NOMO-1 (cell line): ENCODE data around the gene CST9.
"Not testable (repeated sequence)": the region's sequence is repeated elsewhere in the genome, so short reads cannot be mapped to it uniquely, and the experiment has no call there.

Experiments used
- DNase-seq, 2 experiments: peaks; one replicate each; lab custom pipeline; 2025; ENCODE audit not compliant: unreplicated experiment in 2 of 2; lab: John Stamatoyannopoulos, UW

CST9 gene

DNA sequence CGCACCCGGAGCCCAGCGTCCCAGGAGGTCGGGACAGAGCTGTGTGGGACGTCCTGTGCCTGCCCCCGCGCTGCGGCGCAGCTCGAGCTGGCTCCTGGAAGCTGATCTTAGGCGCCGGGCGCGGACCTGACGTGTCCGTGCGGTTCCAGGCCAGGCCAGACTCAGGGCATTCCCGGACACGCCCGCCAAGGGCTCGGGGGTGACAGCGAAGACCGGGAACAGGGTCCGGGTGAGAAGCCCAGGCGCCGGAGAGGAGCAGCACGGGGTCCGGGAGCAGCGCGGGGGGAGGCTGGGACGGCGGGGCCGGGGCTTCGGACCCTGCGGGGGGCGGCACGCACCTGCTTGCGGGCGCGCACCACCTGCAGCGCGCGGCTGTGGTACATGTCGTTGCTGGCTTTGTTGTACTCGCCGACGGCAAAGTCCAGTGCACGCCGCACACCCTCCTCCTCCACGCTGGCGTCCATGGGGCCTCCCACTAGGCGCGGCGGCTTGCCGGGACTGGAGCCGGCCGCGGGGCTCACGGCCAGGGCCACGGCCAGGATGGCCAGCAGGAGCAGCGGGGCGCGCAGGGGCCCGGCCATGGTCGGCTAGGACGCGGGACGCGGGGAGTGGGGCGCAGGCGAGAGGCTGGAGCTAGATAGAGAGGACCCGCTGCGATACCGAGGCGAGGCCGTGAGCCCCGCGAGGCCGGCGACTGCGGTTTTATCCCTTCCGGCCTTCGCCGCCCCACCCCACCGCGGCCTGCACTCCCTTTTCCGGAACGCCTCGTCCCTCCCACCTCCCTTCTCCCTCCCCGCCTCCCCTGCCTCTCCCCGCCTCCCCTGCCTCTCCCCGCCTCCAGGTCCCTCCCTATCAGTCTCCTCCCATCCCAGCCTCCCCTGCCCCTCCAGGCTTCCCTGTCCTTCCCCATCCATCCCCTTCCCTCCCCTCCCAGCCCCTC lies 31.8 kb upstream of the CST9 start, which contains the start of gene CST3:
Gene CST3 (minus strand): TSS at position 674 of the 940 bp plus-strand sequence. CDS start 93 bp downstream, at position 581.
- DNase-seq, result peak; percentile 51 to 81

GRCh38 chr20:23636908-23637281 lies 31.2 kb upstream of the CST9 start:
- no peak for DNase-seq

DNA sequence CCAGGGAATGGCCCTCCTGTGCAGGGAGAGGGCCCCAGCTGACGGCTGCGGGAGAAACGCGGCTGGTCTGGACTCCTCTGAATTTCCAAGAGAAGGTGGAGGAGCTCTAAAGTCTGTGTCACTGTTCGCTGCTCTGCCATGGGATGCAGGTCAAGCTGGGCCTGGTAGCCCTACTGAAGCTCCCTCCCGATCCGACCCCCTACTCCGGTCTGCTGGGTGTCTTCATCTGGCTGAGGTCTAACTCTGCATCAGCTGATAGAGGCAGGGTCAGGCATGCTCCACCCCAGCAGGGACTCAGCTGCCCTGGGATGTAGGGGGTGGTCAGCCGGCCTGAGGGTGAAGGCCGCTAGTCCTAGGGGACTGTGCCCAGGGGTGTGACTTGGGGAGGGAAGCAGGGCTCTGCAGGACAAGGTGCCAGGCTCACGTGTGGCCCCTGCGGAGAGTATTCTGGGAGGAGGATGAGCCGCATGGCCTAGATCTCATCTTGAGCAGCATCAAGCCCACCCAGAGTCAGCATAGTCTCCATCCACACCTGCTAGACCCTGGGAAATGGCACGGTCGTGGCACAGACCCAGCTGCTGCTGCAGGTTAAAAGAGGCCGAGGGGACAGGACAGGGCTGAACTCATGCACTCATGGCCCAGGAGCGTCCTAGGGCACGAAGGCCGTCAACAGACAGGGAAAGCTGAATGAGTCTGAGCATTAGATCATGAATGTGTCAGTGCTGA lies 30.6 kb upstream of the CST9 start:
- no peak for DNase-seq

GRCh38 chr20:23635768-23636090 lies 30.0 kb upstream of the CST9 start:
- not testable (repeated sequence) for DNase-seq

DNA sequence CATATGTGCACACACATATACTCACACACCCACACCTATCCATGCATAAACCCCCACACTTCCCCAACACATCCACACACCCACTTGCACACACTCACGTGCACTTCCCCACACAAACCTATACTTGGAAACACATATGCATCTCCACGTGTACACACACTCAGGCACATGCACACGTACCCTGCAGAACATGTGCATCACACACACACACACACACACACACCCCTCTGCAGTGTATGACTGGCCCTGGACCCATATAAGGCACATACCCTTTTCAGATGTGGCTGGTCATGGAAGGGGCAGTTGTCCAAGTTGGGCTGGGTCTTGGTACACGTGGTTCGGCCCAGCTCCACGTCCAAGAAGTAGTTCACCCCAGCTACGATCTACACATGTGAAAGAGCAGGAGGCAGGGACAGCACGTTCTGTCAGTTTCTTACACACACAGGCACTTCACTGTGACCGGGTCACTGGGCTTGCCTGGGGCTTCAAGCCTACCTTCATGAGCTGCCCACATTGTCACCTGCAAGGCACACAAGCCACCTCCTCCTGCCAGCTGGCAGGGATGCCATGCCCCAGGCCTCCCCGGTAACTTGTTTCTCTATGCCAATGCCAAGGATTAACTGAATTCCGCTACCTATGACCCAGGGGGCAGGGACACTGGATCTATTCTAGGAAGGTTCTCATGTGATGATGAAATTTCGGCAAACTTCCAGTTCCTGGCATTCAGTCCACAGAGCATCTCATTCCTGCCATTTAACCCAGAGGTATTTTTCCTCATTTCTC lies 29.5 kb upstream of the CST9 start:
- no peak for DNase-seq

- DNase-seq, result no peak
Observed at GRCh38 chr20:23634044-23634801, 28.5 kb upstream of the CST9 start.

GRCh38 chr20:23632711-23633573 lies 27.2 kb upstream of the CST9 start:
- DNase-seq, result no peak

GRCh38 chr20:23631981-23632710 lies 26.4 kb upstream of the CST9 start:
- no peak for DNase-seq

DNA sequence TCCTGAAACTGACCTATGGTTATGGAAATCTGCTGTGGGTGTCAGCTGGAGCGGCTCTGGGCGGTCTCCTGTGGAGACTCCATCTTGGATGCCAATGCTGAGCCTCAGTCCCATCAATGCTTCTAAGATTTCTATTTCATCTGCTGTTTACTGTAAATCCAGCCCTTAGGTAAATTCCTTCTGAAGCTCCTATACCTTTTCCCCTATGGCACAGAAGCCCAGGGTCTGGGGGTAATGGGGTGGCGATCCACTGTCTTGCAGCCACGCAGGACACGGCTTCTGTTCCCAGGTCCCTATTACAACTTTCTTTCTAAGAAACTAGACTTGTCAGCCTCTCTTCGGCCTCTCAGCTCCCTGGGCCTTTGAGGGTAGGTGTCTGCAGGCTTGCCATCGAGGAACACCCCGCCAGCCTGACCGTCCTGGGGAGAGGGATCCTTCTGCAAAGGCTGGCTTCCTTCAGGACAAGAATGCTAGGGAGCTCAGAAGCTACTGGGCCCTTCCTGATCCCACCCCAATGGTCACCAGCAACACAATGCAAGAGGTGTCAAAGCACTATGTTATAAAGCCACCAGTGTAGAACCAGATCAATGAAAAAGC lies 25.6 kb upstream of the CST9 start:
- no peak for DNase-seq

GRCh38 chr20:23630392-23630849 lies 24.7 kb upstream of the CST9 start:
- no peak for DNase-seq

DNA sequence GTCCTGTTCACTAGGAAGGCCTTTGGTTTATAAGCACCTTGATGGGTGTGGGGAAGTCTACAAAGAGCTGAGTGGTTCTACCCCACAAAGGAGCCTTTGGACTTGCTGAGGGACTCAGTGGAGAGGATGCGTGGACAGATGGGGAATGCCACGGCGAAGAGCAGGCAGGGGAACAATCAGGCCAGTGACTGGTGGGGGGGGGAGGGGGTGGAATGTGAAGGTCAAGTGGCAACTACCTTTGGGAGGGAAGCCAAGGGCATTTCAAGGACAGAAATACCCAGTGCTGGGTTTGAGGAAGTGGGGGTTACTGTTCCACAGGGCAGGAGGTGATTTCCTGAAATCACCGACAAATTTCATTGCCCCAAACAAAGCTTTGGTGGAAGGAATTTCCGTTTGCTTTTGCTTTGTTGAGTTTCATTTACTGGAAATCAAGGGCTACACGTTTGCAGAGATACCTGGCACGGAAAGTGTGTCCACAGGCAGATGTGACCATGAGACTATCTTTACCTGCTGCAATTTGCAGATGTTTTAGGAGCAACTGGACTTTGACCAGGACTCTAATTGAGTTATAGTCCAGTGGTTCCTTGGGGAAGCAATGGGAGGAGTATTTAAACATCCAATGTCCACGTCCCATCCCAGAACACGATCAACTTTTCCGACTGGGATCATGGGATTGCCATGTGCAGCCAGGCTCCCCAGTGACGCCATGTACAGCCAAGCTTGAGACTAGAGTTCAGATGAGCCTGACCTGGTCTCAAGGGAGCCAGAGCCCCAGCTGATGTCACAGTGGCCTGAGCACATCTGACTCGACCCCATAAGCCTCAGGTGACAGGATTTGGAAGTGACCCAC lies 24.1 kb upstream of the CST9 start:
- no peak for DNase-seq

DNA sequence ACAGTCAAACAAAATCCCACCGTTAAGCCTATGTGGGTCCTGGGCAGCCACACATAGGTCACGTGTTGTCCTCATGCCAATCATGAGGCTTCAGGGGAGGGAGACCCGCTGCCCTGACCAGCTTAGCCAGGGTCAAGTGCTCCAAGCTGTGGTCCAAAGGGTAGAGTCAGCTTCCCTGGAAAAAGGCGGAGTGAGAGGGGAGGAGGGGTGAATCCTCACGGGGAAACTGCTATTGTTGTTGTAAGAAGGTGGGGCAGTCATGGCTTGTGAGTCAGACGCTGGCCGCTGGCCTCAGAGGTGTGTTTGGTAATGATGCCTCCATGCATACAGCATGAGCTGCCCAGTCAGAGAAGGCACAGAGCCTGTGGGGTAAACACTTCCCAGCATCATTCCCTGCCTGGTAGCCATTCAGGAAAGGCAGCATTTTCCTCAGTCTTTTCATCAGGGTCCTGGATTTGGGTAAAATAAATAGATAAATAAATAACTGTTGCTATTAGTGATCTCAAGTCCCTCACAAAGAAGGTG lies 23.4 kb upstream of the CST9 start:
- no peak for DNase-seq

GRCh38 chr20:23628402-23629016 lies 22.8 kb upstream of the CST9 start:
- DNase-seq, result no peak

DNA sequence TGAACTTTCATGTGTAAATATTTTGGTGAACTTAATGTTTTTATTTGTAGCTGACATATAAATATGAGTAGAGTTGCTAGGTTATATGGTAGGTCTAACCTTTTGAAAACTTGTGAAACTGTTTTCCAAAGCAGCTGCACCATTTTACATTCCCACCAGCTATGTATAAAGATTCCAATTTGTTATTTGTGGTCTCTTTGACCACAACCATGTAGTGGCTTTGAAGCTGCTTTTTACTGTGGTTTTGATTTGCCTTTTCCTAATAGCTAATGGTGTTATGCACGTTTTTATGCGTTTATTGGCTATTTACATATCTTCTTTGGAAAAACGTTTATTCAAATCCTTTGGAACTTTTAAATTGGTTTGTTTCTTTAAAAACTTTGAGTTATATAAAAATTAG lies 21.8 kb upstream of the CST9 start:
- no peak for DNase-seq

GRCh38 chr20:23626040-23626620 lies 20.4 kb upstream of the CST9 start:
- DNase-seq, result no peak

- no peak for DNase-seq
Observed at GRCh38 chr20:23625236-23625964, 19.7 kb upstream of the CST9 start.
